NCI-H146 treated with DMSO at 0.1 percent for 48 hours (cell line): ENCODE measurements around the gene NPIPA8.
"Not testable (repeated sequence)": the region's sequence is repeated elsewhere in the genome, so short reads cannot be mapped to it uniquely, and the experiment has no call there.

Experiments
- DNase-seq: peaks from one replicate; lab custom pipeline; 2025; ENCODE audit not compliant: unreplicated experiment; lab: John Stamatoyannopoulos, UW

The NPIPA8 gene

GRCh38 chr16:18336636-18337035 lies at the start of gene NPIPA8:
NPIPA8 (minus strand) TSS chr16:18336736; CDS start chr16:18332662, 4,074 bp downstream.
- not testable (repeated sequence) for DNase-seq

- DNase-seq: not testable (repeated sequence)
Measured at GRCh38 chr16:18385285-18385684, 48.7 kb upstream of the NPIPA8 start.

- DNase-seq: not testable (repeated sequence)
Measured at GRCh38 chr16:18384869-18385268, 48.3 kb upstream of the NPIPA8 start.

GRCh38 chr16:18384098-18384636 lies 47.6 kb upstream of the NPIPA8 start:
- DNase-seq: not testable (repeated sequence)

GRCh38 chr16:18382696-18383095 lies 46.2 kb upstream of the NPIPA8 start:
- DNase-seq: not testable (repeated sequence)

GRCh38 chr16:18347742-18348141 lies 11.2 kb upstream of the NPIPA8 start:
- not testable (repeated sequence) for DNase-seq

GRCh38 chr16:18346993-18347392 lies 10.5 kb upstream of the NPIPA8 start:
- not testable (repeated sequence) for DNase-seq

- not testable (repeated sequence) for DNase-seq
Measured at GRCh38 chr16:18344634-18345033, 8.1 kb upstream of the NPIPA8 start.

GRCh38 chr16:18341986-18342385 lies 5.5 kb upstream of the NPIPA8 start:
- DNase-seq: not testable (repeated sequence)

- DNase-seq: not testable (repeated sequence)
Measured at GRCh38 chr16:18341417-18341960, 5.0 kb upstream of the NPIPA8 start.

GRCh38 chr16:18339210-18339609 lies 2.7 kb upstream of the NPIPA8 start:
- not testable (repeated sequence) for DNase-seq

- not testable (repeated sequence) for DNase-seq
Measured at GRCh38 chr16:18311811-18312210, 24.7 kb downstream of the NPIPA8 start.

- DNase-seq: not testable (repeated sequence)
Measured at GRCh38 chr16:18309159-18309558, 27.4 kb downstream of the NPIPA8 start.

- DNase-seq: not testable (repeated sequence)
Measured at GRCh38 chr16:18307241-18307640, 29.3 kb downstream of the NPIPA8 start.

GRCh38 chr16:18306066-18306465 lies 30.5 kb downstream of the NPIPA8 start:
- DNase-seq: not testable (repeated sequence)

- DNase-seq: not testable (repeated sequence)
Measured at GRCh38 chr16:18303059-18303706, 33.4 kb downstream of the NPIPA8 start.

- not testable (repeated sequence) for DNase-seq
Measured at GRCh38 chr16:18297714-18298113, 38.8 kb downstream of the NPIPA8 start.

GRCh38 chr16:18296931-18297330 lies 39.6 kb downstream of the NPIPA8 start:
- not testable (repeated sequence) for DNase-seq

GRCh38 chr16:18294371-18294770 lies 42.2 kb downstream of the NPIPA8 start:
- DNase-seq: not testable (repeated sequence)

GRCh38 chr16:18293337-18293956 lies 43.1 kb downstream of the NPIPA8 start:
- not testable (repeated sequence) for DNase-seq

- not testable (repeated sequence) for DNase-seq
Measured at GRCh38 chr16:18290959-18291358, 45.6 kb downstream of the NPIPA8 start.

GRCh38 chr16:18286342-18286741 lies 50.2 kb downstream of the NPIPA8 start:
- not testable (repeated sequence) for DNase-seq
